GM12872 (cell line): ENCODE data around the gene CMTR1.

Source experiments
- CTCF ChIP-seq: IDR thresholded peaks from 3 replicates; pipeline ENCODE4 v1.5.1; 2011; ENCODE audit warnings: low read depth, mild to moderate bottlenecking, low read length, moderate library complexity; ENCODE audit not compliant: insufficient read depth

The CMTR1 gene

GRCh38 chr6:37480951-37481534 lies 48.0 kb downstream of the CMTR1 start:
- TF ChIP-seq CTCF = no peak

- TF ChIP-seq CTCF = no peak
Measured at GRCh38 chr6:37481711-37482605, 48.9 kb downstream of the CMTR1 start.

GRCh38 chr6:37482606-37483251 lies 49.7 kb downstream of the CMTR1 start:
- TF ChIP-seq CTCF = no peak

- TF ChIP-seq CTCF = no peak
Measured at GRCh38 chr6:37483252-37483901, 50.4 kb downstream of the CMTR1 start.

GRCh38 chr6:37483917-37484785 lies 51.1 kb downstream of the CMTR1 start:
- TF ChIP-seq CTCF = peak; percentile 91

GRCh38 chr6:37484786-37485170 lies 51.8 kb downstream of the CMTR1 start:
- TF ChIP-seq CTCF = no peak
